Measurements from ENCODE around the gene GAMT.
"Not testable (repeated sequence)": the region's sequence is repeated elsewhere in the genome, so short reads cannot be mapped to it uniquely, and the experiment has no call there.

GAMT gene

DNA sequence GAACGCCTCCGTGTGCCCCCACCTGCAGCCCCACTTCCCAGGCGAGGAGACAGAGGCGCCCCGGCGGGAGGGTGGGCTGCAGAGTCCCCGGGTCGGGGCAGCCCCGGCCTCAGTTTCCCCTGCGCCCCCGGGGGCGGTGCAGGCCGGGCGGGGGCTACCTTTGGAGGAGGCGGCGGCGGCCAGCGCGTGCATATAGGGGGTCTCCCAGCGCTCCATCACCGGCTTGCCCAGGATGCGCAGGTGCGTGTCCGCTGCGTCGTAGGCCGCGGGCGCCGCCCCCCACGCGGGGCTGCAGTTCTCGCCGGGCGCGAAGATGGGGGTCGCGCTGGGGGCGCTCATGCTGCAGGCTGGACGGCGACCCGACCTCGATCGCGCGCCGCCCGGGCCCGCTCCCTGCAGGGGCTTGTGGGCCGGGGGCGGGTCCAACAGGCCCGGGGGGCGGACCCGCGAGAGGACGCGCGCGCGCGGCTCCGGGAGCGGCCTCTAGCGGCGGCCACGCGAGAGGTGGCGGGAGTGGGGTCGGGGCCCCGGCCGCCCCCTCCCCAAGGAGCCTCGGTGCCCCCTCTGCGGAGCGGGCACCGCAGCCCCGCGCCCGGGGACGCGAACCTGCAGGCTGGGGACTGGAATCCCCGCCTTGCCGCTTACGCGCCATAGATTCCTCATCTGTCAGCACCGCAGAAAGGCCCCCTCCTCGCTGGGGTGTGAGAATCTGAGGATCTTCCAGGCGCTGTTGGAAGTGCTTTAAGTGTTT lies at the start of gene GAMT:
Gene GAMT, minus strand, starts transcription at position 405 of the 751 bp plus-strand sequence. Its CDS starts 66 bp downstream, at position 339.
- DNase-seq: peak in 5 of 10 donors; percentile 59 to 95 (median 85)
- intact Hi-C loops (cut with DNase I): loop anchor here (5.0 kb wide), 1 partner anchor 44 kb away; no protein-coding TSS in a partner anchor

DNA sequence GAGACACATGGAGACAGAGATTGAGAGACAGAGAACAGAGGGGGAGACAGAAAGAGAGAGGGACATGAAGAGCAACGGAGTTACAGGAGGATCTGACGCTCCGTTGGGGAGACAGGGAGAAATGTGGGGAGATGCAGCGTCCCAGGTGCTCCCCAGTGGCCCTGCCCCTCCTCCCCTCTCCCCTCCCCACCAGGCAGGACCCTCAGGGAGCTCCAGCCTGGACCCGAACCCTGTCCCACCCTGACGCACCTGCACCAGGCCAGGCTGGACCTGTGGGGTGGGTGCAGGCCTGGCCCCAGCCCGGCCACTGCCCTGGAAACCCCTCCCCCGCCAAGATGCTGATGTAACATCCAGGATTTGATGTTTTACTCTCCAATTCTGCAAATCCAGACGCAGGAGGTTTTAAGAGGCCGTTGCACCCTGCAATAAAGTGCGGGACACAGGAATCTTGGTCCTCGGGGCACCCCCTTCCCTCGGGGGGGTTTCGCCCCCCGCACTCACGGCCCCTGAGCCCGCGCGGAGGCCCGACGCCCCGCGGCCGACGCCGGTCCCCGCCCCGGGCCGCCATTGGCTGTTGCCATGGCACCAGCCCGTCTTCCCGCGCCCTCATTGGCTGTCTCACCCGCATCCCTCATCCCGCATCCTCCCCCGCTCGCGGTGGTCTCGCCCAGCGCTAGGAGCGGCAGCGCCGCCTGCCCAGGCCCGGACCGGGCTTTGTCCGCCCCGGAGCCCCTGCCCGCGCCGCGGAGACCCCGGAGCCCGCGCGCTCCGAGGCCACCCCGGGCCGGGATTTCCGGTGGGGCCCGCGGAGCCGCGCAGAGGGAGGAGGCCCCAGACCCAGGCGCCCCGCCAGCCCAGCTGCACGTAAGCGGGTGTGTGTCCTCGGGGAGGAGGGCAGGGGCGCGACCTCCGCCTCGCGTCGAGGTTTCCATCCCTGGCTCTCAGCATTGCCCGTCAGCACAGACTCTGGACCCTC lies 48.4 kb upstream of the GAMT start, which contains the start of gene APC2:
Gene APC2, plus strand, starts transcription at position 655 of the 976 bp plus-strand sequence. CDS start 2,881 bp downstream, outside the sequence.
- peak; percentile 86 to 99 (median 92) for DNase-seq
- intact Hi-C loops (cut with DNase I): no loop called here

DNA sequence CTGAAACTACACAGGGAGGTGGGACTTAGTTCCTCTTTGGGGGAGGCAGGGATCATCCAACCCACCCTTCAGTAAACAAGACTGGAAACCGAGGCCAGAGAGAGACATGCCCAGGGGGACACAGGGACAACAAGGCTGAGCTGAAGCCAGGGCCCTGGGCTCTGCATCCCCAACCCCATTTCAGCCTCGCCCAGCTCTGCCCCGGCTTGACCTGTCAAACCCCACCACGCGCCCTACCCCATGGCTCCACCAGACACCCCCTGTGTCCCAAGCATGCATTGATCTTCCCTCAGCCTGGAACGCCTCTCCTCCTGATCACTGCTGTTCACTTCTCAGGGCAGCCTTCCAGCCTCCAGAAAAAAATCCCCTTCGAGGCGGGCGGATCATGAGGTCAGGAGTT lies 46.6 kb upstream of the GAMT start:
- intact Hi-C loops (cut with DNase I): no loop called here

DNA sequence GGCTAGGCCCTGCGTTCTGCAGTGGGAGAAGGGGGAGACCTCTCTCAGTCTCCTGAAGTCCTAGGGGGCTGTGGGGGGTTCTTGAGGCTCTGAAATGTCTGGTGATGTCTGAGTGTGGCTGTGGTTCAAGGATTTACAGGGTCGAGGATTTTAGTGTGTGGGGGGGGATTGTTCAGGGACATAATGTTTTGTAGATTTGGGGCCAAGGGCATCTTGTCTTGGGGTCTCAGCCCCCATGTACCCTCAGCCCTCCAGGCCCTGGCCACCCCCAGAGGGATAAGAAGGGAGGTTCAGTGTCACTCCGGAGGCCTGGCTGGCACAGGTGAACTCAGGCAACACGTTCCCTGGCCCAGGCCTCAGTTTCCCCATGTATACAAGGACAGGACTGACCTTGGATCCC lies 46.2 kb upstream of the GAMT start:
- intact Hi-C loops (cut with DNase I): no loop called here
- DNase-seq: no peak

More for the DNA sequence above, 46.6 kb upstream of the GAMT start:
- no peak for DNase-seq

DNA sequence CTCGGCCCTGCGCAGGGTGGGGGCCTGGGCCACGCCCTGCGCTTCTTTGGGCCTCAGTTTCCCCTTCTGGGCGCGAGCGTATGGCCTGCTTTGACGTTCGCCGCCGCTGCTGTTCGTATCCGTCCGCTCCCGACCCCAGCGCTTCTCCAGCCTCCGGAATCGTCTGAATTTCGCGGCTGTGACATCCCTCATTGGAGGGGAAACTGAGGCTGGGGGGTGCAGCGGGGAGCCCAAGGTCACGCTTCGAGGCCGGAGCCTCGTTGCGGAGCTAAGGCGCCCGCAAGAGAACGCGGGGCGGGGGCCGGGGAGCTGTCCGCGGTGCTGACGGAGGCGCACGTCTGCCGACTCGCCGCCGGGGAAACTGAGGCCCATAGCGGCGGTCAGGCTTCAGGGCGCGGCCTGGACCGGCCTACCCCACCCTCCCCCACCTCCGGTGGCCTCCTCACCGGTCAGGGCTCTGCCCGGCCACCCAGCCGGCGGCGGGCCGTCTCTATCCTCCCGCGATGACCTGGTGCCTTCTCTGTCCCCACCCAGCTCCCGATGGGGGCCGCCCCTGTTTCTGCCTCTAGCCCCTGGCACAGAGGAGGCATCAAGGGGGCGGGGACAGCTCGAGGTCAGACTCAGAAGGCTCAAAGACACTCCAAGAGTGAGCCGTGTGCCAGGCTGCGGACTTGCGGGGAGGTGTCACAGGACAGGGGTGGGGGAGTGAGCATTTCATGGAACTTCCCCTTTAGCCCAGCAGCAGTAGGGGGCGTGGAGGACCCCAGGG lies 45.6 kb upstream of the GAMT start:
- peak in 1 of 10 donors; percentile 84 for DNase-seq
- intact Hi-C loops (cut with DNase I): no loop called here

DNA sequence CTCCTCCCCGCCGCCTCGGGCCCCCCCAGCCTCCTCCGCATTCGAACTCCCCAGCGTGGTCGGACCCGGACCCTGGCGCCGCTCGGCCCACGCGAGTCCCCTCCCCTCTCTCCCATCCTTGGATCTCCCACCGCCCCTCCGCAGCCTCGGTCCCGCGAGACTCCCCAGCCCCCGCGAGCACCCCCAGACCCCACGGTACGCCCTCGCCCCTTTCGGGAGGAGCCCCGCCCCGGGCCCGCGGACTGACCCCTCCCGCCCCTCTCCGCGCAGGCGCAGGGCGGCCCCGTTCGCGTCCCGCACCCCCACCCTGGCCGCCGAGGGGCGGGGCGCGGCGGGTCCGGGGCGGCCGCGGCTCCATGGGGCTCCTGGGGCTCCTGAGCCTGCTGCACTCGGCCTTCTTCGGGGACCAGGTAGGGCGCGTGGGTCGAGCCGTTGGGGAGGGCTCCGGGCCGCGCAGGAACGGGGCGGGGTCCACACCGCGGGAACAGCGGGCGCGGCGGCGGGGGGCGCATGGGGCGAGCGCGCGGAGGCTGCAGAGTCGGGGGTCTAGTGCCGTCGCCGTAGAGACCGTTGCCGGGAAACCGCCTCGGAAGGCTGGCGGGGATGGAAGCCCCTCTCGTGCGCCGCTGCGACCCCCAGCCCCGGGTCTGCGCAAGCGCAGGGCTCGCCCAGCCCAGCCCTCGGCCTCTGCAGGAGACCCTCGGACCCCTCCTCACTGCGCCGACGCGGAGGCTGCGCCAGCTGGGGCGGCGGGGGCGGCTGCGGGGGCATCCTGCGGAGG lies 44.8 kb upstream of the GAMT start:
- peak; percentile 48 to 96 (median 68) for DNase-seq
- intact Hi-C loops (cut with DNase I): no loop called here

DNA sequence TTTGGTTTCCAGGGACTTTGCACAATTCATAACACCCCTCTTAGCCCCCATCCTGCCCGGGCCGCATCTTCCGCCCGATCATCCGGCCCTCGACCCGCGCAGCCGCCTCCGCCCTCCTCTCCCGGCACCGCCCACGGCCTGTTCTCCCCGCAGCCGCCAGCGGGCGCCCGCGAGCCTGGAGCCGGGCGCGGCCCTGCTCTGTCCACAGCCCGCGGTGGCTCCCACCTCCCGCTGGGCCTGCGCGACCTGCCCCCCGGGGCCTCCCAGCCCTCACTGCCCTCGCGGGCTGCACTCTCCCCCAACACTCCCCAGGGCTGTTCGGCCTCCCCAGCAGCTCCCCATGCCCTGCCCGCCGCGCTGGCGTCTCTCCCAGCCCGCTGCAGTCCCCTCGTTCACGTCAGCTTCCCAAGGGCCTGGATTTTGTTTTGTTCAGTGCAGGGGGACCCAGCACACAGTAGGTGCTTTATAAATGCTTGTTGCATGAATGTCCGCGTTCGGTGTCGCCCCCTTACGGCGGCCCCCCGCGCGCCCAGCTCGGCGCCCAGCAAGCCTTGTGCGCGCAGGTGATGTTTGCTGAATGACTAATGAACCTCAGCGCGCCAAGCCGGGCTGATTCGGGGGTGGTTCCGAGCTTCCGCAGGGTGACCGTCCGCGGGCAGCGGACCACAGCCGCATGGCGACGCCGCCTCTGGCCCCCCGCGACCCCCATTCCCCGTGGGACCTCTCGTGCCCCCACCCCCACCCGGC lies 44.0 kb upstream of the GAMT start:
- peak in 9 of 10 donors; percentile 59 to 96 (median 77) for DNase-seq
- intact Hi-C loops (cut with DNase I): no loop called here

DNA sequence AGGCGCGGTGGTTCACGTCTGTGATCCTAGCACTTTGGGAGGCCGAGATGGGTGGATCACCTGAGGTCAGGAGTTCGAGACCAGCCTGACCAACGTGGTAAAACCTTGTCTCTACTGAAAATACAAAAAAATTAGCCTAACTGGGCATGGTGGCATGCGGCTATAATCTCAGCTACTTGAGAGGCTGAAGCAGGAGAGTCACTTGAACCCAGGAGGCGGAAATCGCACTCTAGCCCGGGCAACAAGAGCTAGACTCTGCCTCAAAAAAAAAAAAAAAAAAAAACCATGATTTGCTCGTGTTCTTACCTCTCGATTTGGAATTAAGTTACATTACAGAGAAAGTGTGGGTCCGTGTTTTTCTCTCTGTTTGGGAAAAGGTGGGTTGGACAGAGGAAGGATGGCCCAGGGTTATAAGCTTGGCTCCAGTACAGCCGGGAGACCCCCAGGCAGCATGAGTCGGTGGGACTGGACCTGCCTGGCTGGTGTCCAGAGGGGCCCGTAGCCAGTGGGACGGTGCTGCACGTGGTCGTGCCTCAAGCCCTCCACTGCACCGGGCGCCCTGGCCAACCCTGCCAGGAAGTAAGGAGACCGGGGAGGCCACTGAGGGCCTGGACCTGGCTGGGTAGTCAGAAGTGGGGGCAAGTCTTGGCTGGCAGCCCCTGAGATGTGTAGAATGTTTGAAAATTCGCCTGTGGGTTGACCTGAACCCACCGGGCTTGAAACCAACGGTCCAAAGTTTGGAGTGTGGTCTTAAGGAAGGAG lies 40.5 kb upstream of the GAMT start:
- DNase-seq: no peak

DNA sequence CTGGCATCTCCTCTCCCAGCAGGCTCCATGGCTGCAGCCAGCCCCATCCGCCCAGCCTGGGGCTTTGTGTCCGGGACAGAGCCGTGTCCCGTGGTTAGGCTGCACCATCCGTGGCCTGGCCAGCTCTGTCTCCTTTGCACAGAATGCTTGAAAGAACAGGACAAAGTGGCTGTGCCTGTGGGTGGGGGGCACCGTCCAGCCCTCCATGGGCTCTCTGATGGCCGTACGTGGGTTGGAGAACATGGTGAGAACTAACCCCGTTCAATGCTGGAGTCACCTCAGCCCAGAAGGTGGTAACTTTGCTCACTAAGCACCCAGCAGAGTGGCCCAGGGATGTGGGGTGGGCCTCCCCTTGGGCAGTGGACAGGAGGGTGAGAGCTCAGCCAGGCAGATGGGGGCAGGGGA lies 39.7 kb upstream of the GAMT start:
- DNase-seq: no peak
- intact Hi-C loops (cut with DNase I): no loop called here

More for the DNA sequence above, 40.5 kb upstream of the GAMT start:
- intact Hi-C loops (cut with DNase I): no loop called here

DNA sequence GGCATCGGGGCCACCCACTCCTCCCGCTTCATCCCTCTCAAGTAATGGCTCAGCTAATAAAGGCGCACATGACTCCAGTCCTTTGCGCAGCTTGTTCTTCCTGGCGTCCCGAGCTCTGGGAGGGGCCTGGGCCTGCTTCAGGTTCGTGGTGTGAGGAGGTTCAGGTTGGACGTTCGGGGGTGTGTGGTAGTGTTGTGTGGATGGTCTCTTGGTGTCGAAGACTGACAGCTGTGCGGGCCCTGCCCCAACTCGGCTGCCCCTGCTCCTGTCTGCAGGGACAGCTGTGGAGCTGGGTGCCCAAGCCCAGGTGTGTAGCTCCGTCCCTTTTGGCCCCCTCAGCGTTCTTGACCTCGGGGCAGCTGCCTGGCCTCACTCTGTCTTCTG lies 39.1 kb upstream of the GAMT start:
- DNase-seq: no peak
- intact Hi-C loops (cut with DNase I): no loop called here

DNA sequence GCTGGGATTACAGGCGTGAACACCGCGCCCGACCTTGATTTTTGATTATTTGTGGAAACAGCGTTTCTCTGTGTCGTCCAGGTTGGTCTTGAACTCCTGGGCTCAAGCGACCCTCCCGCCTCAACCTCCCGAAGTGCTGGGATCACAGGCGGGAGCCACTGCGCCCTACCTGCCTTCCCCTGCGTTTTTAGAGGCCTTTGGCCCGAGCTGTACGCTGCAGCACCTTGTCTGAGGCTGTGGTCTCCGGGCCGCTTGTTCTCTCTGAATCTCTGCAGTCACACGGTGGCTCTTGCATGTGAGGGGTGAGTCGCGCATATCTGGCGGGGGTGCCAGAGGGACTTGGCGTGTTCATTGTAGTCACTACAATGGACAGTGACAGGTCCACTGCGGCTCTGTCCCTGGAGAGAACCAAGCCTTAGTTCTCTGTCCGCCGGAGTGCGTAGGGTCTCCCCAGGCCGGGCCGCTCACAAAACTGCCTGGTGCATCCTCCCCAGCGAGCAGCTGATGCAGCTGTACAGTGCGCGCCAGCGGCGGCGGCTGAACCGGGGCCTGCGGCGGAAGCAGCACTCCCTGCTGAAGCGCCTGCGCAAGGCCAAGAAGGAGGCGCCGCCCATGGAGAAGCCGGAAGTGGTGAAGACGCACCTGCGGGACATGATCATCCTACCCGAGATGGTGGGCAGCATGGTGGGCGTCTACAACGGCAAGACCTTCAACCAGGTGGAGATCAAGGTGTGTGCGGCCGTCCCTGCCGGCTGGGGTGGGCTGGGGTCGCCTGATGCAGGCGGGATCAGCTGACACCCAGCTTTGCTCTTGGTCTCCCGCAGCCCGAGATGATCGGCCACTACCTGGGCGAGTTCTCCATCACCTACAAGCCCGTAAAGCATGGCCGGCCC lies 38.4 kb upstream of the GAMT start:
- DNase-seq: not testable (repeated sequence)
- intact Hi-C loops (cut with DNase I): loop anchor here (10.0 kb wide), 1 partner anchor 165 kb away; the partner anchor contains the start of gene FAM174C

DNA sequence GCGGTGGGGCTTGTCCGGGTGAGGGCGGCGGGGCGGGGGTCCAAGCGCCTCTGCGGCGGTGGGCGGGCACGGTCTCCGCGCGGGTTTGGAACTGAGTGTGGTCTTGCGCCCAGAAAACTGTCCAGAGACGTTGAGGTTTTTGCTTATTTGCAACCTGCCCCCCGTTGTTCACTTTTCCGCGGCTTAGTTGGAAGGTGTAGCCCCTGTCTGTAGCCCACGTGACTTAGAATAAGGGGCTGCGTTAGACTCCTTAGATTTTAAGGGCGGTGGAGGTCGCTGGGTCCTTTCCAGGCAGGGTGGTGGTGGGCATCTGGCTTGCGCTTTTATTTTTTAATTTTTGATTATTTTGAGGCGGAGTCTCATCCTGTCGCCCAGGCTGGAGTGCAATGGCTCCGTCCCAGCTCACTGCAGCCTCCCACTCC lies 37.6 kb upstream of the GAMT start:
- DNase-seq: no peak
- intact Hi-C loops (cut with DNase I): loop anchor here (10.0 kb wide), 1 partner anchor 164 kb away; the partner anchor contains the start of gene FAM174C

DNA sequence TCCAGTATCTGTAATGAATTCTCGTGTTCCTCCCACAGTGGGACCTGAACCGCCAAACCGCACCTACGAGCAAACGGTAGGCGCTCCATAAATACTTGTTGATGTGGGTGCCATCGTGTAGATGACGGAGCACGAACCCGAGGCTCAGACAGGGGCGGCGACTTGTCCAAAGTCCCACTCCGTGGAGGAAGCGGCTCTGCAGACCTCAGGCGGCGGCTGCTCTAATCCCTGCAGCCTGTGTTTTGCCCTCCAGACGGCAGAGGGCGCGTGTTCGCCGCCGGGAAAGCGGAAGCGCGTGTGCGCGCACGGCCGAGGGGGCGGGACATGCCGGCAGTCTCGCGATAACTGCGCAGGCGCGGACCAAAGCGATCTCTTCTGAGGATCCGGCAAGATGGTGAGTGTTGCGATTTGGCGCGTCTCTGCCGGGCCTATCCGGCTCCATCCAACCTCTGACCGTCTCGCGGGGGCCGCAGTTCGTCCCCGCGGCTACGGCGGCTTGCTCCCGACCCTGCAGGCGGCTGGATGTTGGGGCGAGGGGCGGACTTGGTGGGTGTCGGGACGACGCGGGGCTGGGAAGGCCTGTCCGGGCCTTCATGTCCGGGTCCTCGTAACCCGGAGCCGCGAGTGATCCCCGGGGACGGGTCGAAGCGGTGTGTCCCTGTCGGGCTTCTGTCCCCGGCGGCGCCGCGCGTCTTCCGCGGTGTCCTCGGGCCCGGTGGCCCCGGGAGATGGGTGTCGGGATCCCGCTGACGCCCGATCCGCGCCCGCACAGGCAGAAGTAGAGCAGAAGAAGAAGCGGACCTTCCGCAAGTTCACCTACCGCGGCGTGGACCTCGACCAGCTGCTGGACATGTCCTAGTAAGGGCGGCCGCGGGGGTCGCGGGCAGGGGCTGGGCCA lies 36.9 kb upstream of the GAMT start, which contains the start of gene RPS15:
Gene RPS15, plus strand, starts transcription at position 362 of the 898 bp plus-strand sequence. Its CDS starts 30 bp downstream, at position 392.
- intact Hi-C loops (cut with DNase I): loop anchor here (10.0 kb wide), 1 partner anchor 163 kb away; the partner anchor contains the start of gene FAM174C

DNA sequence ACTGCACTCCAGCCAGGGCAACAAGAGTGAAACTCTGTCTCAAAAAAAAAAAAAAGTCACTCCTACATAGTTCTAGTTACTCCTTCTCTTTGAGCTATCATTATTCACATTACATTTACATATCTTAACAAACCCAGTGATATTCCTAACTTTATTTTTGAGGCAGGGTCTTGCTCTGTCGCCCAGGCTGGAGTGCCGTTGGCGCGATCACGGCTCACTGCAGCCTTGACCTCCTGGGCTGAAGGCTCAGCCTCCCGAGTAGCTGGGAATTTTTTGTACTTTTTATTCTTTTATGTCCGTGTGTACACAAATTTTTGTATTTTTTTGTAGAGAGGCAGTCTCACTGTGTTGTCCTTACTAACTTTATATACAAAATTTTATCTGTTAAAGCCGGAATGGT lies 36.3 kb upstream of the GAMT start:
- no peak for DNase-seq
- intact Hi-C loops (cut with DNase I): loop anchor here (2.0 to 10.0 kb wide), 2 partner anchors 29 to 163 kb away; partner anchors contain the start of gene FAM174C

More for the DNA sequence above, 36.9 kb upstream of the GAMT start, which contains the start of gene RPS15:
- DNase-seq: peak; percentile 91 to 99 (median 94)

DNA sequence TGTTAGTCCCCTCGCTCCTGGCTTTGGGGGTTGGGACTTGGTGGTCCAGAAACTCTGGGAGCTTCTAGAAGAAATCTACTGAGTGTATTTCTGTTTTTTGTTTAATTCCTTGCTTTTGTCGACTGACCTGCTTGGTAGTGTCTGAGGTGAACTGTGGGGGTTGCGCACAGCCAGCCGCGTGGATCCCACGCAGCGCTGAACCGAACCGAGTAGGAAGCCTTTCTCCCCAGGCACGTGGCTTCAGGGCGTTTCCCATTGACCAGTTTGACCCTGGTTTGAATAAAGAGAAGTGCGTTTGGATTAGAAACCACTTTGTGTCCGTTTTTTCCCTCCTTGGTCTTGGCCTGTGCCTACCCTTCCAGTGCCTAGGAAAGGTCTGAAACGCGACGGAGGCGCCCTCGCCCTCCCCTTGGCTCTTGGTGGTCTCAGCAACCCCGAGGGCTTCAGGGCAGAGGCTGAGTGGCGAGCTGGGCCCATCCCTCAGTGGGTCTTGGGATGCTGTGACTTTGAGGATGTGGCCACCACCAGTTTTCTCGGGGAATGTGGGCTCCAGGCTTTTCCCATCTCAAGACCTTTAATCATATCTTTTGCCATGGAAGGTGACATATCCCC lies 34.1 kb upstream of the GAMT start:
- no peak for DNase-seq
- intact Hi-C loops (cut with DNase I): loop anchor here (10.0 kb wide), 1 partner anchor 161 kb away; the partner anchor contains the start of gene FAM174C
